Stimulated activated CD8-positive, alpha-beta memory T cell treated with anti-CD3 and anti-CD28 coated beads, Interleukin-7, amount 100 ng/mL, for 24 hours (primary cell): Measurements from ENCODE around the gene PPT2.
"Not testable (repeated sequence)": the region's sequence is repeated elsewhere in the genome, so short reads cannot be mapped to it uniquely, and the experiment has no call there.

Source experiments
- DNase-seq: peaks from one replicate; pipeline ENCODE4 v3.0.0-alpha.2; 2020; ENCODE audit warnings: low read depth

Gene PPT2

GRCh38 chr6:32127717-32128592 lies 26.0 kb upstream of the PPT2 start, which contains the start of gene ATF6B:
TSS of gene ATF6B (minus strand) at chr6:32128246. CDS start at chr6:32128207, 39 bp downstream.
- DNase-seq = peak; percentile 90

DNA sequence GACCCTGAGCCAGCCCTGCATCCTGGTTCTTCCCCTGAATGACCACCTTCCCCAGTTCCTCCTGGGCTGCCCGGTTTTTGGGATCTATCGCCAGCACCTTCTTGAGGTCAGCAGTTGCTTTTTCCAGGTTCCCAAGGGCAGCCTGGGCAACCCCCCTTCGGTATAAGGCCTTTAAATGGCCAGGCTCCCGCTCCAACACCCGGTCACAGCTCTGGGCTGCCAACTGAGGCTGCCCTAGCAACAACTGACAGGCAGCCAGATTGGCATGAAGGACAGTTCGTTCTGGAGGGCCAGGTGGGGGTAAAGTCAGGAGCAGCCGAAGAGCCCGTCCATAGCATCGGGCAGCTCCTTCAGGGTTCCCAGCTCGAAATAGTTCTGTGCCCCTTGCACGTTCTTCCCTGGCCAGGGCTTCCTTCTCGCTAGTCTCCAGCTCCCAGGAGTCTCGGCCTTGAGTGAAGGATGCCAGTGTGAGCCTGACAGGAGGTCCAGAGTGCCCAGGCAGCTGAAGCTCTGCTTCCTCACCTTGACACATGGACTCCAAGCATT lies 25.1 kb upstream of the PPT2 start:
- DNase-seq = no peak

GRCh38 chr6:32129297-32130088 lies 24.4 kb upstream of the PPT2 start:
- DNase-seq = no peak

- no peak for DNase-seq
Measured at GRCh38 chr6:32131439-32131948, 22.4 kb upstream of the PPT2 start.

- no peak for DNase-seq
Measured at GRCh38 chr6:32132110-32132509, 21.8 kb upstream of the PPT2 start.

DNA sequence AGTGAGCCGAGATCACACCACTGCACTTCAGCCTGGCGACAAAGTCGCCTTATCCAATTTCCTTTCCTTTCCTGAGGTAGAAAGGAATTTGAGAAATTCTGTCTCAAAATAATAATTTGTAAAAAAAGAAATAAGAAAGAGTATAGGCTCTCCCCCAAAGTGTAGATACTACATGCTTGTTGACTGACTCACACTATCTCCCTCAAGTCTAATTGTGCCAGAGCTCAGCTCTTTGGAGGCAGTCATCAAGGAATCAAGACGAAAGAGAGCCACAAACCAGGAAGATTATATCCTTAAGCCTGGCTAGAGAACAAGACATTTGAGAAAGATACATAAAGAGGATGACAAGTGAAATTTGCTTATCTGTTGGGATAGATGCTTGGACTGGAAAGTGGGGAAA lies 20.2 kb upstream of the PPT2 start:
- no peak for DNase-seq

DNA sequence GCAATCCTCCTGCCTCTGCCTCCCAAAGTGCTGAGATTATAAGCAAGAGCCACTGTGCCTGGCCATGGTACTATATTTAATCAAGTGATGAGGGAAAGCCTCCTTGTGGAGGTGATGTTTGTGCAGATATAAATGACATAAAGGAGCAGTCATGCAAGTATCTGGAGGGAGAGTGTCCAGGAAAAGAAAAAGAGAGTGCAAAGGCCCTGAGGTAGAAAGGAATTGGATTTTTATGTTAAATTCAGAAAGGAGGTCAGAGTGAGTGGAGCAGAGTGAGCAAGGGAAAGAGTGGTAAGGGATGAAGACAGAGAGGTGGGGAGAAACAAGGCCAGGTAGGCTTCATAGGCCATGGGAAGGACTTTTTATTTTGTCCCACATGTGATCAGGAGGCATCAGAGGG lies 16.5 kb upstream of the PPT2 start:
- no peak for DNase-seq

GRCh38 chr6:32139590-32139989 lies 14.4 kb upstream of the PPT2 start:
- no peak for DNase-seq

DNA sequence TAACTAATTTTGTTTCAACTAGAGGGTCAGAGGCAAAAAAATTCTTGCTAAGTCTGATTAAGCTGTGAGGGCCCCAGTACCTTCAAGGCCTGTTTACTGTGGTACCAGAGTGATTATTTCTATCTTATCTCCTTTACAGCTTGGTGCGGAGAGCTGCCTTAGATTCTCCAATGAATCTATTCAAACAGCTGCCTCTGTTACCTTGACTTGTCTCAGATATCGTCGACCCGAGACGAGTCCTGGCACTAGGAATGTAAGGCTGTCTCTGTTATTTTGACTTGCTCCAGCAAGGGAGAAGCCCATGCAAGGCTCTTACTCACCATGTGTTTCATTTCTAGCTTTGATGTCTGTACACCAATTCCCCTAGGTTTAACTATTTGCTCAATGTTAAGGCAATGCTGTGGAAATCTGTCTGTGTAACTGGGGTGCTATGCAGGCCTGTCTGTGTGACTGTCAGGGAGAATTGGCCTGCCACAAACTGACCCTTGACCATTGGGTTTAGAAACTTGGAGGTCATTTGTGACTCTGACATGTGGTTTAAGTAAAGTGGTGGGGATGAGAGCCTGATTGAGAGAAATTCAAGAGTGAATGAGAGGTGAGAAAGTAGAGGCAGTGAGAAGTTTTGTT lies 13.4 kb upstream of the PPT2 start:
- no peak for DNase-seq

DNA sequence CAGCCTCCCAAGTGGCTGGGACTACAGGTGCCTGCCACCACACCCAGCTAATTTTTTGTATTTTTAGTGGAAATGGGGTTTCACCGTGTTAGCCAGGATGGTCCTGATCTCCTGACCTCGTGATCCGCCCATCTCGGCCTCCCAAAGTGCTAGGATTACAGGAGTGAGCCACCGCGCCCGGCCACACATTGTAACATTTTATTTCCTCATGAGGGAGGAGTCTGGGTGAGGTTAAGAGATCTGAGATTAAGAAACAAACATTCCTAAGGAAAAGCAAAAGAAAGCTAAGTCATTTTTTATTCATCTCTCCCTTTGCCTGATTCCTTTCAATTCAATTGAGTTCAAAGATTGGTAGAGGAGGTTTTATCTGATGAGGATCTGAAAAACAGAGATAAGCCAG lies 9.7 kb upstream of the PPT2 start:
- DNase-seq = not testable (repeated sequence)

DNA sequence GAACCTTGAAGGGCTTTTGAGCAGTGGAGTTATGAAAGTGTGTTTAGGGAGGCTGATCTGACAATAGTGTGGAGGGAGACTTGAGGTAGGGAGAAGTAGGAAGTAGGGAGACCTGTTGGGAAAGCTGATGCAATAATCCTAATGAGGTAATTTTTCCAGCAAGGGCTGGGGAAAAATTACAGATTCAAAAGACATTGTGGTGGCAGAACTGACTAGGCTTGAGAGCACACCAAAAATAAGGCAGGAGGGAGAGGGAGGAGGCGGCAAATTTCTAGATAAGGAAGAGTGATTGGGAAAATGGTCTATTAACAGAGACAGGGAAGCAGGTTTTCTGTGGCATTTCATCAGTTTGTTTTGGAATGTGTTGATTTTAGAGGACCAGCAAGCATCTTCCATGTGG lies 7.7 kb upstream of the PPT2 start:
- no peak for DNase-seq

DNA sequence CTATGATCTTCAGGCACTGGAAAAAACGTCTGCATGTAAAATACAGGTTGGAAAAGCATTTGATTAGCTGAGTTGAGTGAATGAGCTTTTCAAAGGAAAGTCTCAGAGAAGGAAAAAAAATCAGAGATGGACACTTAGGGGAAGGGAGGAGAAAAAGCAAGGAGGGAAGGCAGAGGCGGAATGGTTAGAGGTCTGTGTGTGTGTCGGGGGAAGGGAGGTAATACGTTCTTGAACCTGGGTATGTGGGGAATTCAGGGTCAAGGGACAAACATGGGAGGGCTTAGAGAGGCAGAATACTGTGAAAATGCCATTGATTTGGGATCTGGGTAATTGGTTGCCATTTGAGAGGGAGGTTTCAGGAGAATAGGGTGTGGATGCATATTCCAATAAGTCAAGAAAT lies 7.3 kb upstream of the PPT2 start:
- no peak for DNase-seq

DNA sequence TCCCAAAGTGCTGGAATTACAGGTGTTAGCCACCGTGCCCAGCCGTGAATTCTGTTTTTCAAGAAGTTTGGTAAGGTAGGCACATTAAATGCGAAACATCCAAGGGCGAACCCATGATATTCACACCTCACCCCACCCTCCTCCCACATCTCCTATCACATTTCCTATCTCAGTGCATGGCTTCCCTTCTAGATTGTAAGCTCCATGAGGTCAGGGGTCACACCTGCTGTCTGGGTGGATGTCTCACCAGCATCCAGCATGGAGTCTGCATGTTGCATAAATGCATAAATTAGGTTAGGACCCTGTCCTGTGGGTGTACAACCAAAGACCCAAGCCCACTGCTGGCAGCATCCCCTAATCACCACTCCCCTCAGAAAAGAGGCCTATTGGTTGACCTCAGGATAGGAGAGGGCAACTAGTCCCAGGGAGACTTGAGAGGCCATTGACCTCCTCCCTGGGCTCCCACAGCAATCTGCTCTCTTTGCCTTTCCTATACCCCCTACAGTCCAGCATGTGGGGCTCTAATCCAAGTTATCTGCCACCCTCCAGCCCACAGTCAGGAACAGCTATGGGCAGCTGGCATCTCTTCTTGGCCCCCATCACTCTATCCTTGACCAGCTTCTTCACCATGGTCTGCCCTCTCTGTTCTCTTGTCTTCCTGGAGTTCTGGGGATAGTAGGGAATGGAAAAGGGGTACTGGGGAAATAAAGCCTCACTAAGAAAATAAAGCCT lies 6.4 kb upstream of the PPT2 start:
- no peak for DNase-seq

- no peak for DNase-seq
Measured at GRCh38 chr6:32148289-32149091, 5.5 kb upstream of the PPT2 start.

DNA sequence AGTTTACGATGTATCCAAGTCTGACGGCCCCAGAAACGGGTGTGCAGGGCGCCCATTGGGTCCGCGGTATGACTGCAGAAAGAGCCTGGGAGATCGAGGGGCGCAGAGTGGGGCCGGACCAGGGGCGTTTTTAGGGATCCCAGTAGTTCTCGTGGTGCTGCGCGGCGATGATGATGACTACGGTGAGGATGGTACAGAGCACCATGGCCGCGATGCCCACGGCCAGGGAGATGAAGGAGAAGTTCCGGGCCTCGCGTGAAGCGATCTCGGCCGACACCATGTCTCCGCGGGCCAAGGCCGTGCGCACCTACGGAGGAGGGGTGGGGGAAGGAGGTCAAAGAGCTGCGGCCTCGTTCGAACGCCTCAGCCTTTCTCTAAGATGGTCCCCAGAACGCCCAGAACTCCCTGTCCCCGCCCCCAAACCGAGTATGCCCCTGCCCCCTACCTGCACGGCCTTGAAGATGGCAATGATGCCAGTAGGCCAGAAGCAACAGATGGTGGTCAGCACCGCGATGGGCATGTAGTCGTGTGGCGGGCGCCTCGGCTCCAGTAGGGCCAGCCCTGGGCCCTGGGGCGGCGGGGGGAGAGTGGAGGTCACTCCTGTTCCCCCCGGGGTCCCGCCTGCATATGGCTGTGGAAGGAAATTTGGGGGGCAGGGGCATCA lies 4.7 kb upstream of the PPT2 start:
- no peak for DNase-seq

- no peak for DNase-seq
Measured at GRCh38 chr6:32149932-32150870, 3.7 kb upstream of the PPT2 start.

DNA sequence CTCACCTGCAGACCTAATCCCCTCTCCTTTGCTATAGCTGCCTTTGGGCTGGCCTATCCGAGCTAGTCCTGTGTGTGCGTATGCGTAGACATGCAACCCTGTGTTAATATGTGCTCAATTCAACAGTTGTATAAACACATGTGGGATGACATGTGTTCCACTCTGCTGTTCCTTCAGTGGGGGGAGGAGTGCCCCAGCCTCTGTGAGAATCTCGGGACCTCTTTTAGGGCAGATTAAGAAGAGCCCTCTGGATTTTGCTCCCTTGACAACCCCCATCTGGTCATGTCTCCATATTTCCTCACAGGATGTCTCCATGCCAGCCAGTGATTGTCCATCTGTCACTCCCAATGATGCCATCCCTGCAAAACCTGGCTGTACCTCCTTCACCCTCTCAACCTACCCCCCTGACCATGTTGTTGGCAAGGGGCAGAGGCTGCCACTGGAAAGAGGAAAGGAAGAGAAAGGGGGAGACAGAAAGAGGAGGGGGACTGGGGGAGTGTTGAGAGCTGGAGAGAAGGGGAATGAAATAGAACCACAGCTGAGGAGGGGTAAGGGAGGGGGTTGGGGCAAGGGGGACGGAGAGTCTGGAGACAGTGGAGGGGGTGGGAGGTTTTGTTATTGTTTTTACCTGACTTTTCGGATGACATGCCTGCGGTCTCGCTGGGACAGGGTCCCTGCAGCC lies 2.6 kb upstream of the PPT2 start:
- no peak for DNase-seq
